ENCODE data around the gene BBS1.
A peak's percentile ranks its signal among the peaks of the same experiment; 100 is the strongest.
"Not testable (repeated sequence)": the region's sequence is repeated elsewhere in the genome, so short reads cannot be mapped to it uniquely, and the experiment has no call there.

Gene BBS1

DNA sequence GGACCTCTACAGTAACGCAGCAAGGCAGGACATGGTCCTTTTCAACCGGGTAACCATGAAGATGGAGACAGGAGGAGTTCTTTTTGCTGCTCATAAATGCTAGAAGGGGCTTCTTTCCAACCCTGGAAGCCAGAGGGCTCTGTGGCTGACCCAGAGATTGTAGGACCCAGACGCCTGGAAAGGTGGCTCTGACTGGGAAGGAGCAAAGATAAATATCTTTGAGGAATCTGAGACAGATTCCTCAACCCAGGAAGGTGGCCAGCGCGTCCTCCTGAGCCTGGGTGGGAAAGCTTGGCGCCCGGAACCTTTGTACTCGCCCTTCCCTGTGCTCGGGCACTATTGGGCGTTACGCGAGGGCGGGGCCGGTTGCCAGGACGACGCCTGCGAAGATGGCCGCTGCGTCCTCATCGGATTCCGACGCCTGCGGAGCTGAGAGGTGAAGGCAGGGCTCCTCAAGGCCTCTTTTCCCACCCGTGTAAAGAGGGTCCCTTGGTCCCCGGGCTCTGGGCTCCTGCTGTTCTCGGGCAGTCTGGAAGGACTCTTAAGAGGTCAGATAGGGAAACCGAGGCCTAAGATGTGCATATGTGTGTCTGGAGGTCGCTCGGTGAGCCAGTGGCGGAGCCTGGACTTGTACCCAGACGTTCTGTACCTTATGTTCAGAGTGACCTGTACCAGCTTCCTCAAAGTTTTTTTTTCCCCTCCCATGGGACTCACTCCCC, at the start of gene BBS1:
Gene BBS1 (plus strand): TSS at position 365 of the 719 bp plus-strand sequence. CDS start 25 bp downstream, at position 390.
- peak; percentile 78 for DNase-seq (ENCODE audit: low read depth)

- DNase-seq (ENCODE audit: low read depth) = no peak
Measured at GRCh38 chr11:66462010-66462409, 48.4 kb upstream of the BBS1 start.

- DNase-seq (ENCODE audit: low read depth) = no peak
Measured at GRCh38 chr11:66462911-66463310, 47.5 kb upstream of the BBS1 start.

DNA sequence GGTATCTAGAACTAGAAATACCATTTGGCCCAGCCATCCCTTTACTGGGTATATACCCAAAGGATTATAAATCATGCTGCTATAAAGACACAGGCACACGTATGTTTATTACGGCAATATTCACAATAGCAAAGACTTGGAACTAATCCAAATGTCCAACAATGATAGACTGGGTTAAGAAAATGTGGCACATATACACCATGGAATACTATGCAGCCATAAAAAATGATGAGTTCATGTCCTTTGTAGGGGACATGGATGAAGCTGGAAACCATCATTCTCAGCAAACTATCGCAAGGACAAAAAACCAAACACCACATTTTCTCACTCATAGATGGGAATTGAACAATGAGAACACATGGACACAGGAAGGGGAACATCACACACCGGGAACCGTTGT, 46.3 kb upstream of the BBS1 start:
- not testable (repeated sequence) for DNase-seq (ENCODE audit: low read depth)

DNA sequence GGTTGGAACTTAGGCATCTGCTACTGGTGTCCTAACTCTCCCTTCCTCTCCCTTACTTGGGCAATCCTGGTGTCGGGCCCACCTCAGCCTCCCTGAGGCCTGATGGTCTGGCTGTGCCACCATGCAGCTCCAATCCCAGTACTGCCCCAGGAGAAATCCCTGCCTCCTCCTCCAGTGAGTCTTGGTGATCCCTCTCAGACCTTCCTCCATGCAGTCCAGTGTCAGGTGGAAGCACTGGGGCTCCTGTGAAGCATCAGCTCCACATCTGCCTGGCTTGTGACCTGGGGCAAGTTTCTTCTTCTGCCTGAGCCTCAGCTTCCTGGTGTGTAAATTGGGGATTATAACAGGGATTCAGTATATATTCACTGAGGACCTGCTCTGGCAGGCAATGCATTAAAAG, 45.5 kb upstream of the BBS1 start:
- DNase-seq (ENCODE audit: low read depth) = no peak

- DNase-seq (ENCODE audit: low read depth) = no peak
Measured at GRCh38 chr11:66465373-66466224, 44.8 kb upstream of the BBS1 start.

- DNase-seq (ENCODE audit: low read depth) = peak; percentile 90
Measured at GRCh38 chr11:66466225-66467033, 44.0 kb upstream of the BBS1 start, which contains the start of gene PELI3. TSS of gene PELI3 (plus strand) at chr11:66466905. CDS start at chr11:66468129, 1,224 bp downstream.

GRCh38 chr11:66467034-66467659, 43.3 kb upstream of the BBS1 start:
- DNase-seq (ENCODE audit: low read depth) = peak; percentile 17

DNA sequence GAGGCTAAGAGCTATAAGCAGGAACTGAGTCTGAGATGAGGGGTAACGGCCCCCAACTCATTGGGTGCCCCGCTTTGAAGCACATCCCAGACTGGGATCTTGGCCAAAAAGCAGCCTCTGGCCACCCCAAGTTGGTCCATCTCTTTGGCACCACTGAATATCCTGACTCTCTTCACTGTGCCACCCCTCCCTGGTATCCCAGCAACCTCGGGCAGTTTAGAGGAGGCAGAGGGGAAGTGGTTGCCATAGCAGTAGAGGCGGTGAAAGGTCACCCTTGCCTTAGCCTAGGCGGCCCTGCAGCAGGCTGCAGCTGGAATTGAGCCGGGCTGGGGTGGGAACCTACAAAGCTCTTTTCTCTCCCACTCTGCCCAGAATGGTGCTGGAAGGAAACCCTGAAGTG, 42.7 kb upstream of the BBS1 start:
- no peak for DNase-seq (ENCODE audit: low read depth)

GRCh38 chr11:66468691-66469090, 41.7 kb upstream of the BBS1 start:
- DNase-seq (ENCODE audit: low read depth) = no peak

GRCh38 chr11:66469441-66469840, 41.0 kb upstream of the BBS1 start:
- no peak for DNase-seq (ENCODE audit: low read depth)

DNA sequence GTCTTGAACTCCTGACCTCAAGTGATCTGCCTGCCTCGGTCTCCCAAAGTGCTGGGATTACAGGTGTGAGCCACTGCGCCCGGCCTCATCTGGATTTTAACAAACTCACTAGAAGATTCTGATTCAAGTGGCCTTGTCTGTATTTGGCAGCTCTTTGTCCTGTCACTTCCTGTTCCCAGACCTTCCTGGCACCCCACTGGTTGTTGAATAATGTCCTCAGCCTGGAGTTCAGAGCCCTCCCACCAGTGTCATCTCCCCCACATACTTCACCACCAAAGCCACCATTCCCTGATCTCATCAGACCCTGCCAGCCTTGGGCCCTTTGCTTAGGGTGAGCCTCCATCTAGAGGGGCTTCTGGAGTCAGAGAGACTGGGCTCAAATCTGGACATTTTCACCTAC, 40.4 kb upstream of the BBS1 start:
- no peak for DNase-seq (ENCODE audit: low read depth)

GRCh38 chr11:66471142-66471541, 39.3 kb upstream of the BBS1 start:
- DNase-seq (ENCODE audit: low read depth) = no peak

- no peak for DNase-seq (ENCODE audit: low read depth)
Measured at GRCh38 chr11:66472054-66472453, 38.4 kb upstream of the BBS1 start.

GRCh38 chr11:66473167-66473566, 37.3 kb upstream of the BBS1 start:
- no peak for DNase-seq (ENCODE audit: low read depth)

DNA sequence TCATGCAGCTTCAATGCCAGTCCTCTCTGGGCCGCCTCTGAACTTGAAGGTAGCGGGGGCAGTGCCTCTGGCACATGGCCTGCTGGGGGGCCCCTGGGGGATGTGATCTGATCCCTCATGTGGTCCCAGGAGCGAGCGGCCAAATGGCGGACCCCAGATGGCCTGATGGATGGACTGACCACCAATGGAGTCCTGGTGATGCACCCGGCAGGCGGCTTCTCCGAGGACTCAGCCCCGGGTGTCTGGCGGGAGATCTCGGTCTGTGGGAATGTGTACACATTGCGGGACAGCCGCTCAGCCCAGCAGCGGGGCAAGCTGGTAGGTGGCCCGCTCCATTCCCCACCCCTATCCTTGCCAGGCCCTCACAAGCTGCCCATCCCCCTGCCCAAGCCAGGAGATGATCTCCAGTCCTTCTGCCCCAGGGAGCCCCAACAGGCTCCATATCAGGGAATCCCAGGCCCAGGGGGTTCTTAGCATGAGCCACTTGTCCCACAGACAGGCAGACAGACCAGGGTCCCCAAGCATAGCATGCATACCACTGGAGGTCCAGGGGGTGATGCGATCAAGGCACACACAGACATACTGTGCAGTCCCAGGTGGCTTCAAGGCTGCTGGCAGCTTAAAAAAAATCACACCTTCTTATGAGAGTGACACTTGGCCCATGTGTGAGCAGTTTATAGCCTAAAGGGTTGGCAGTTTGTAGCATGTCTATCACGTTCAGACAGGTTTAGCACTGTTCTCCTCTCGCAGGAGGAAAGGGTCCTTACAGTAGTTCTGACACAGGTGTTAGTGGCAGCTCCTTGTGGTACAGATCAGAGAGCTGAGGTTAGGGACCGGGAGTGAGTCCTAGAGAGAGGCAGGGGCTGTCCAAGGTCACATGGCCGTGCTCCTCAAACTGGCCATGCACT, 36.6 kb upstream of the BBS1 start:
- DNase-seq (ENCODE audit: low read depth) = no peak

DNA sequence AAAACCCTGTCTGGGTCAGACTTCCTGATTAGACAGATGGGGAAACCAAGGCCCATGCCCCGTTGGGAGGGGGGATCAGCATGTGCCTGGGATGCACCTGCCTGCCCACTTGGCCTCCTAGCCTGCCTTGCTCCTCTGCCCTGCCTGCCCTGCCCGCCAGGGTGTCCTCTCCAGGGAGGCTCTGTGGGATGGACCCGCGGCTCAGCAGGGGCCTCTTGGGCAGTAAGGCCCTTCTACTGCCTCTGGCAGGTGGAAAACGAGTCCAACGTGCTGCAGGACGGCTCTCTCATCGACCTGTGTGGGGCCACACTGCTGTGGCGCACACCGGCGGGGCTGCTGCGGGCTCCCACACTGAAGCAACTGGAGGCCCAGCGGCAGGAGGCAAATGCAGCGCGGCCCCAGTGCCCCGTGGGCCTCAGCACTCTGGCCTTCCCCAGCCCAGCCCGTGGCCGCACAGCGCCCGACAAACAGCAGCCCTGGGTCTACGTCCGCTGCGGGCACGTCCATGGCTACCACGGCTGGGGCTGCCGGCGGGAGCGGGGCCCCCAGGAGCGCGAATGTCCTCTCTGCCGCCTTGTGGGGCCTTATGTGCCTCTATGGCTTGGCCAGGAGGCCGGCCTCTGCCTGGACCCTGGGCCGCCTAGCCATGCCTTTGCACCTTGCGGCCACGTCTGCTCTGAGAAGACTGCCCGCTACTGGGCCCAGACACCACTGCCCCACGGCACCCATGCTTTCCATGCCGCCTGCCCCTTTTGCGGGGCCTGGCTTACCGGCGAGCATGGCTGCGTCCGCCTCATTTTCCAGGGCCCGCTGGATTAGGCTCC, 34.9 kb upstream of the BBS1 start:
- DNase-seq (ENCODE audit: low read depth) = no peak

DNA sequence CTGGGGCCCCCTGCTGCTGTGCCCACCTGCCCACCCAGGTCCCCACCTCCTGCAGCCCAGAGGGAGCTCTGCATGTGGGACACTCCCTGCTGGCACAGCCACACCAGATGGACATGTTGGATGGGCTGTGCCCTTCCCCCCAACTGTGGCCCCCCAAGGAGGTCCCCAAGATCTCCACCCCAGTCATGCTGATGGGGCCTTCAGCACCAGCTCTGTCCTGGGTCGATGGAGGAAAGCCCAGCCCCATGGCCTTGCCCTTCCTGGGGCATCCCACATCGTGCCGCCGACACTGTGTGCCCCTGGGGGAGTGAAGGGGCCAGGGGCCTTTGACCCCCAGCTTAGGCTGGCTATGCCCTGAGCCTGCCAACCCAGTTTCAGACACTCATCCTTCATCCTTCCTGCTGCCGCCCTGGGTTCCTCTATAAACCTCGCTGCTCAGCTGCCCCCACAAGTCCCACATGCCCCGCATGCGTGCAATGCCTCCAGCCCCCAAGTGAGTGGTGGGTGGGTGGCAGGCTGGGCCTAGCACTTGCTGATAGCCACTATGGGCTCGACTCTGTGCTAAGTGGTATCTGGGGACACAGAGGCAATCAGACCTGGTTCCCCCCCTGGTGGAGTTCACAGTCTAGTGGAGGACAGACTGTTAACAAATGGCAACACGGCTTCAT, 34.1 kb upstream of the BBS1 start:
- no peak for DNase-seq (ENCODE audit: low read depth)

DNA sequence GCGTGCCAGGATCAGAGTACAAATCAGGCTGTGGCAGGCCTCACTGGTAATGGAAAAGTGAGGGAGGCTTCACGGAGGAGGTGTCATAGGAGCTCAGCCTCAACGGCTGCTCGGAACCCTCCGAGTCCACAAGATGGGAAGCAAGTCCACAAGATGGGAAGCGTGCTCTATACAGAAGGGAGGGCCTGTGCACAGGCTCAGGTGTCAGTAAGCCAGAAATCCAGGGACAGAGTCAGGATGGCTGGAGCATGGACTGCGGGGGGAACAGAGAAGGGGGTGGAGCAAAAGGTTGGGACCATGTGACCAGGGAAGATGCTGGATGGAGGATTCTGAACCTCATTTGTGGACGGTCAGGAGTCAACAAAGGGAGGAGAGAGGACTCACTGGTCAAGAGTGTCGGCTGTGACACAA, 33.6 kb upstream of the BBS1 start:
- DNase-seq (ENCODE audit: low read depth) = no peak
